ENCODE data around the gene FCSK. TPM values are rescaled to one million over a fixed set of nuclear protein-coding genes. Genes with fewer than 3 reads are reported as not detected.
A peak's percentile ranks its signal among the peaks of the same experiment; 100 is the strongest.
"Not testable (repeated sequence)": the region's sequence is repeated elsewhere in the genome, so short reads cannot be mapped to it uniquely, and the experiment has no call there.

FCSK gene
- total RNA-seq, result 10 to 100 TPM; 26.4 to 36.3 TPM
- 12.4 TPM for polyA plus RNA-seq (ENCODE audit: insufficient read depth, low read depth, low replicate concordance)
- long read RNA-seq, donor 1, partial matches to known transcripts, result 5 of 5 reads
- long read RNA-seq, donor 1, other reads (novel, unspliced or antisense), result 0 of 5 reads
- long read RNA-seq, donor 2, result 0 reads

DNA sequence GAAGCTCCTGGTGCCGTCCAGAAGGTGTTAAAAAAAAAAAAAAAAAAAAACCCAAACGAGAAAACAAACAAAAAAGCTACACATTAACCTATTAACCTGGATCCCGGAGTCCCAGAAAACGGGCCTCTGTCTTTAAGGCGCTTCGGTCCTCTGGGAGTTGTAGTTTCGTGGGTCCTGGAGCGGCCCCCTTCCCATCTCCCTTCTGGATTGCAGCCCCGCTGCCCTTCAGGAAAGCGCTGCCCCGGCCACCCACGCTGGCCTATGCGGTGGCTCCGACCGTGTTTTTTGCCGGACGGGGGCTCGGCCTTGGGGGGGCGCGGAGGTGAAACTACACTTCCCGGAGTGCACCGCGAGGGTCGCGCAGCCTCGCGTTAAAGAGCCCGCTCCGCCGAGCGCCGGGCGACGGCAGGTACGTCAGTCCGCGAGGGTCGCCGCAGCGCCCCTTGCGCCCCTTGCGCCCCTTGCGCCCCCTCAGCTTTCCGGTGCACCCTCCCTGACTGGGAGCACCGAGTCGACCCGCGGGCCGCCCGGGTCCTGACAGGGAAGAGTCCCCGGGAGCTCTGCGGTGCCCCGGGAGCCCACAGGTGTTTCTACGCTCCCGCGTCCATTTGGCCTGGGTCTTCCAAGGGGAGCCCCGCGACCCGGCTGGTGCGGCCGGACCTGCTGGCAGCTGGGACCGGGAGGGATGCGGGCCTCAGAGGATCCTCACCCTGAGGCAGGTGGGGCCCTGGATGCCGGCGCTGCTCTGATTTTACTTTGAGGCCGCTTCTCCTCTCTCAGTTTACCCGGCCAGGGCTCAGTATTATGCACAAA, at the start of gene FCSK:
Gene FCSK (plus strand): TSS at position 374 of the 813 bp plus-strand sequence. CDS start 8,596 bp downstream, outside the sequence.
- H3K27ac ChIP-seq, result peak within 1 kb of the TSS; percentile 93
- 0% methylated on average over 10 to 62 of the region's 67 CpGs for WGBS, 2 donors
- no peaks in the 10 kb centered on the region for H3K9me3 ChIP-seq
- intact Hi-C loops (cut with DNase I; ENCODE audit: low total_unique reads), result no loop called here
- H3K36me3 ChIP-seq (ENCODE audit: low read depth, missing control alignments), result no peaks in the 10 kb centered on the region
- peaks cover 7% of the 10 kb centered on the region for H3K4me1 ChIP-seq
- TF ChIP-seq, protein P1, sequence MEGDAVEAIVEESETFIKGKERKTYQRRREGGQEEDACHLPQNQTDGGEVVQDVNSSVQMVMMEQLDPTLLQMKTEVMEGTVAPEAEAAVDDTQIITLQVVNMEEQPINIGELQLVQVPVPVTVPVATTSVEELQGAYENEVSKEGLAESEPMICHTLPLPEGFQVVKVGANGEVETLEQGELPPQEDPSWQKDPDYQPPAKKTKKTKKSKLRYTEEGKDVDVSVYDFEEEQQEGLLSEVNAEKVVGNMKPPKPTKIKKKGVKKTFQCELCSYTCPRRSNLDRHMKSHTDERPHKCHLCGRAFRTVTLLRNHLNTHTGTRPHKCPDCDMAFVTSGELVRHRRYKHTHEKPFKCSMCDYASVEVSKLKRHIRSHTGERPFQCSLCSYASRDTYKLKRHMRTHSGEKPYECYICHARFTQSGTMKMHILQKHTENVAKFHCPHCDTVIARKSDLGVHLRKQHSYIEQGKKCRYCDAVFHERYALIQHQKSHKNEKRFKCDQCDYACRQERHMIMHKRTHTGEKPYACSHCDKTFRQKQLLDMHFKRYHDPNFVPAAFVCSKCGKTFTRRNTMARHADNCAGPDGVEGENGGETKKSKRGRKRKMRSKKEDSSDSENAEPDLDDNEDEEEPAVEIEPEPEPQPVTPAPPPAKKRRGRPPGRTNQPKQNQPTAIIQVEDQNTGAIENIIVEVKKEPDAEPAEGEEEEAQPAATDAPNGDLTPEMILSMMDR (IDR thresholded peaks at IDR 0.05), result peak in 1 of 3 experiments; percentile 8
- TF ChIP-seq POLR2A (IDR thresholded peaks at IDR 0.05), result no peak
- peak within 1 kb of the TSS; percentile 80 to 97 for H3K4me3 ChIP-seq
- no peaks in the 10 kb centered on the region for H3K27me3 ChIP-seq
- DNase-seq, result peak; percentile 81

DNA sequence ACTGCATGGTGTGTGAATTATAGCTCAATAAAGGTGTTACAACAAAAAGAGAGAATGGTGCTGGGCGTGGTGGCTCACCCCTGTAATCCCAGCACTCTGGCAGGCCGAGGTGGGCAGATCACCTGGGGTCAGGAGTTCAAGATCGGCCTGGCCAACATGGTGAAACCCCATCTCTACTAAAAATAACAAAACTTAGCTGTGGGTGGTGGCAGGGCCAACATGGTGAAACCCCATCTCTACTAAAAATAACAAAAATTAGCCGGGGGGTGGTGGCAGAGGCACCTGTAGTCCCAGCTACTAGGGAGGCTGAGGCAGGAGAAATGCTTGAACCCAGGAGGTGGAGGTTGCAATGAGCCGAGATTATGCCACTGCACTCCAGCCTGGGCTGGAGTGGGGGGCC, 48.3 kb upstream of the FCSK start:
- H3K27me3 ChIP-seq; H3K9me3 ChIP-seq; intact Hi-C loops (cut with DNase I; ENCODE audit: low total_unique reads); H3K4me3 ChIP-seq; H3K27ac ChIP-seq; H3K36me3 ChIP-seq (ENCODE audit: low read depth, missing control alignments); DNase-seq: not testable (repeated sequence)
- peaks cover 11% of the 10 kb centered on the region for H3K4me1 ChIP-seq
- WGBS, 2 donors, result 88 to 89% methylated on average over 5 of the region's 5 CpGs

DNA sequence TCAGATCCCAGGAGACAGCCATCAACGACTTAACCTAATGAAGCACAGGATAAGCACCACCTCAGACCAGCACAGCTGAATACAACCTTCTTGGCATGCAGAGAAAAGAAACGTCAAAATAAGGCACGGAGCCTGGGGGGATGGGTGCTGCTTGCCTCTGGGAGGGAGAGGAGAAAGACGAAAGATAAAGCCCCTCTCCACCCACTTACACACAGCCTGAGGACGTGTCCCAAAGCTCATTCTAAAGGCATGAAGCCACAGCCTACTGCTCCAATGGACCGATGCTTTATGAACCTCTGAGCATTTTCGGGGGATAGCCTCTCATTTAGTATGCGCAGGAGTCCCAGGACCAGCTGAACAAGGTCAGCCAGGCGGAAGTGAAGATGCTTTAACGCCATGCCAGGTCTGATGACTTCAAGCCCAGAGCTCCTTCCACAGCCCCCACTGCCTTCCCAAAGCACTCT, 46.6 kb upstream of the FCSK start:
- DNase-seq, result no peak
- WGBS, 2 donors, result 41 to 48% methylated on average over 10 of the region's 10 CpGs
- TF ChIP-seq POLR2A (IDR thresholded peaks at IDR 0.05), result no peak
- TF ChIP-seq, protein P1 (IDR thresholded peaks at IDR 0.05), result no peak
- Histone ChIP-seq H3K27ac (no peak overlapping the region), H3K9me3 (no peaks in the 10 kb centered on the region), H3K36me3 (ENCODE audit: low read depth, missing control alignments) (no peaks in the 10 kb centered on the region), H3K4me3 (no peak overlapping the region), H3K27me3 (no peaks in the 10 kb centered on the region), H3K4me1 (peaks cover 11% of the 10 kb centered on the region)
- intact Hi-C loops (cut with DNase I; ENCODE audit: low total_unique reads), result no loop called here

DNA sequence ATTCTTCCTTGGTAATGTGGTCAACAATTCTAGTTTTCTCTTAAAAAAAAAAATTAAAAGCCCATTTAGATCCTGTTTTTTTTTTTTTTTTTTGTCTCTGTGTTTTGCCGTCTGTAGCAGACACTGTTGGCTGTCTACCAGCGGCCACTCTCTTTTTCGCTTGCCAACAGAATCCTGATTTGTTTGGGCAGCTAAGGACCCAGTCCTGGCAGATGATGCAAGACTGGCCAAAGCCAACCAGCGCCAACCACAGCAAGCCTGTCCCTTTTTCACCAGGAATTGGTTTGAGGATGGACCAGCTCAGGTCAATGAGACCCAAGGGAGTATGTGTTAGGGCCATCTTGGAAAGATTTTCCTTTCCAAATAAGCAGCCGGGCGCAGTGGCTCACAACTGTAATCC, 43.7 kb upstream of the FCSK start:
- 75 to 82% methylated on average over 6 of the region's 6 CpGs for WGBS, 2 donors
- Histone ChIP-seq H3K36me3 (ENCODE audit: low read depth, missing control alignments) (no peaks in the 10 kb centered on the region), H3K9me3 (no peaks in the 10 kb centered on the region), H3K4me3 (no peak overlapping the region), H3K4me1 (peaks cover 11% of the 10 kb centered on the region), H3K27me3 (no peaks in the 10 kb centered on the region), H3K27ac (no peak overlapping the region)
- intact Hi-C loops (cut with DNase I; ENCODE audit: low total_unique reads), result no loop called here
- no peak for TF ChIP-seq POLR2A (IDR thresholded peaks at IDR 0.05)
- TF ChIP-seq, protein P1 (IDR thresholded peaks at IDR 0.05), result no peak
- no peak for DNase-seq

DNA sequence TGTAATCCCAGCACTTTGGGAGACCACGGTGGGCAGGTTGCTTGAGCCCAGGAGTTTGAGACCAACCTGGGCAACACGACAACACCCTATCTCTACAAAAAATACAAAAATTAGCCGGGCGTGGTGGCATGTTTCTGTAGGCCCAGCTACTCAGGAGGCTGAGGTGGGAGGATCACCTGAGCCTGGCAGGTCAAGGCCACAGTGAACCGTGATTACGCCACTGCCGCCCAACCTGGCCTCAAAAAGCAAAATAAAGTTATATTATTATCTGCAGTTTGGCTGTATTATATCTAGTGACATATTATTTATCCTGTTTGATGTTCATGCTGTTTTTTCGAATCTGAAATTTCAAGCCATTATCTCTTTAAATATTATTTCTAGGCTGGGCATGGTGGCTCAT, 42.0 kb upstream of the FCSK start:
- TF ChIP-seq, protein P1 (IDR thresholded peaks at IDR 0.05), result no peak
- no peak for TF ChIP-seq POLR2A (IDR thresholded peaks at IDR 0.05)
- H3K27ac ChIP-seq, result no peak overlapping the region
- H3K4me3 ChIP-seq, result no peak overlapping the region
- no peaks in the 10 kb centered on the region for H3K27me3 ChIP-seq
- 66 to 87% methylated on average over 8 of the region's 8 CpGs for WGBS, 2 donors
- intact Hi-C loops (cut with DNase I; ENCODE audit: low total_unique reads), result no loop called here
- H3K4me1 ChIP-seq, result peaks cover 11% of the 10 kb centered on the region
- no peaks in the 10 kb centered on the region for H3K36me3 ChIP-seq (ENCODE audit: low read depth, missing control alignments)
- H3K9me3 ChIP-seq, result no peaks in the 10 kb centered on the region
- DNase-seq, result no peak

DNA sequence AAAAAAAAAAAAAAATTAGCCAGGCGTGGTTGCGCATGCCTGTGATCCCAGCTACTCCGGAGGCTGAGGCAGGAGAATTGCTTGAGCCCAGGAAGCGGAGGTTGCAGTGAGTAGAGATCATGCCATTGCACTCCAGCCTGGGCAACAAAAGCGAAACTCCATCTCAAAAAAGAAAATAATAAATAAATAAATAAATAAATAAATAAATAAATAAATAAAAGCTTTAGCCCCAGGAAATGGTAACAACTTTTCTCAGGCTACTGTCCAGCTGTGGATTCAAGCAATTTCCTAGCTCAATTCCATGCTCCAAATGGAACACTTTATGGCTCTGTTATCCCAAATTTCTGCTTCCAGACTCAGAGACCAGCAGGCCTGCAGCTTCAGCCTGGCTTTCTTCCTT, 40.8 kb upstream of the FCSK start:
- H3K4me1 ChIP-seq; H3K4me3 ChIP-seq; H3K9me3 ChIP-seq; H3K27me3 ChIP-seq; H3K36me3 ChIP-seq (ENCODE audit: low read depth, missing control alignments); DNase-seq; H3K27ac ChIP-seq; intact Hi-C loops (cut with DNase I; ENCODE audit: low total_unique reads): not testable (repeated sequence)
- WGBS, 2 donors, result 97 to 98% methylated on average over 5 of the region's 5 CpGs

Data from testis (tissue), 5 donors.